OCI-LY7 (cell line): ENCODE measurements around the gene ACTL9.

ENCODE experiments used
- EZH2phosphoT487 ChIP-seq: fragments of 200-600 bp; sonication (generic); IDR thresholded peaks from 2 replicates; pipeline ENCODE4 v1.6.1; 2018; ENCODE audit warnings: low read depth, borderline replicate concordance, mild to moderate bottlenecking, mixed run types, antibody characterized with exemption, low read length, moderate library complexity, mixed read lengths
- TF ChIP-seq, protein P1 (sequence below): fragments of 200-600 bp; sonication (generic); conservative IDR thresholded peaks from 2 replicates; pipeline ENCODE4 v1.5.1; 2014; ENCODE audit warnings: mild to moderate bottlenecking, antibody characterized with exemption, low read length, moderate library complexity, mixed read lengths

DNA sequence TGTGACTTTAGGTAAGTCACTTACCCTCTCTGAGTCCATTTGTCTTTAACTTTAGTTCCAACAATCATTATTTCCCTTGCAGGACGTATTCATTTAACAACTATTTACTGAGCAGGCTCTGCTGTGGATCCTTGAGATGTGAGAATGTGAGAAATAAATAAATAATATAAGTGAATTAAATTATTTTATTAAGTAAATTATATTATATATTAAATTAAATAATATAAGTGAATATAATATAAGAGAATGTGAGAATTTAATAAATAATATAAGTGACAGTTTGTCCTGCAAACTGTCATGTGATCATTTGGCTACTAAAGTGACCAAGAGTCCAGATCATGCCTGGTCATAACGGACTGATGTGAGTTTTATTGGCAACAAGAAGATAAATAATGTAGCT, 23.4 kb upstream of the ACTL9 start:
- TF ChIP-seq, protein P1, sequence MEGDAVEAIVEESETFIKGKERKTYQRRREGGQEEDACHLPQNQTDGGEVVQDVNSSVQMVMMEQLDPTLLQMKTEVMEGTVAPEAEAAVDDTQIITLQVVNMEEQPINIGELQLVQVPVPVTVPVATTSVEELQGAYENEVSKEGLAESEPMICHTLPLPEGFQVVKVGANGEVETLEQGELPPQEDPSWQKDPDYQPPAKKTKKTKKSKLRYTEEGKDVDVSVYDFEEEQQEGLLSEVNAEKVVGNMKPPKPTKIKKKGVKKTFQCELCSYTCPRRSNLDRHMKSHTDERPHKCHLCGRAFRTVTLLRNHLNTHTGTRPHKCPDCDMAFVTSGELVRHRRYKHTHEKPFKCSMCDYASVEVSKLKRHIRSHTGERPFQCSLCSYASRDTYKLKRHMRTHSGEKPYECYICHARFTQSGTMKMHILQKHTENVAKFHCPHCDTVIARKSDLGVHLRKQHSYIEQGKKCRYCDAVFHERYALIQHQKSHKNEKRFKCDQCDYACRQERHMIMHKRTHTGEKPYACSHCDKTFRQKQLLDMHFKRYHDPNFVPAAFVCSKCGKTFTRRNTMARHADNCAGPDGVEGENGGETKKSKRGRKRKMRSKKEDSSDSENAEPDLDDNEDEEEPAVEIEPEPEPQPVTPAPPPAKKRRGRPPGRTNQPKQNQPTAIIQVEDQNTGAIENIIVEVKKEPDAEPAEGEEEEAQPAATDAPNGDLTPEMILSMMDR = no peak
- no peak for TF ChIP-seq EZH2phosphoT487
